Mucosa of rectum (tissue), 2 donors: ENCODE results near the gene SSNA1.
A peak's percentile ranks its signal among the peaks of the same experiment; 100 is the strongest.

Experiments used
- H3K27ac ChIP-seq, 2 donors: one replicate each; pipeline ENCODE4 v1.7.0; 2013; ENCODE audit warnings: inconsistent platforms in 2 of 2, low read depth in 2 of 2, low read length in 2 of 2
- H3K27me3 ChIP-seq, 2 donors: one replicate each; pipeline ENCODE4 v1.7.0; 2013; ENCODE audit warnings: low read length in 2 of 2; ENCODE audit not compliant: control insufficient read depth in 2 of 2, insufficient read depth in 2 of 2
- H3K36me3 ChIP-seq, 2 donors: one replicate each; pipeline ENCODE4 v1.7.0; 2013; ENCODE audit warnings: low read length in 2 of 2; ENCODE audit not compliant: control insufficient read depth in 2 of 2, insufficient read depth in 2 of 2
- H3K4me1 ChIP-seq, 2 donors: one replicate each; pipeline ENCODE4 v1.7.0; 2013; ENCODE audit warnings: low read length in 2 of 2, mild to moderate bottlenecking in 1 of 2; ENCODE audit not compliant: control insufficient read depth in 2 of 2, insufficient read depth in 2 of 2
- H3K4me3 ChIP-seq, 2 donors: one replicate each; pipeline ENCODE4 v1.7.0; 2013; ENCODE audit warnings: low read length in 2 of 2
- H3K9ac ChIP-seq, 2 donors: one replicate each; pipeline ENCODE4 v1.7.0; 2013; ENCODE audit warnings: low read length in 2 of 2, low read depth in 1 of 2, mild to moderate bottlenecking in 1 of 2
- H3K9me3 ChIP-seq, 2 donors: one replicate each; pipeline ENCODE4 v1.7.0; 2013; ENCODE audit warnings: low read length in 2 of 2; ENCODE audit not compliant: control insufficient read depth in 2 of 2
- donor health status: healthy.
- donor health status: Normal muscosa, but diverticular disease.

The SSNA1 gene

DNA sequence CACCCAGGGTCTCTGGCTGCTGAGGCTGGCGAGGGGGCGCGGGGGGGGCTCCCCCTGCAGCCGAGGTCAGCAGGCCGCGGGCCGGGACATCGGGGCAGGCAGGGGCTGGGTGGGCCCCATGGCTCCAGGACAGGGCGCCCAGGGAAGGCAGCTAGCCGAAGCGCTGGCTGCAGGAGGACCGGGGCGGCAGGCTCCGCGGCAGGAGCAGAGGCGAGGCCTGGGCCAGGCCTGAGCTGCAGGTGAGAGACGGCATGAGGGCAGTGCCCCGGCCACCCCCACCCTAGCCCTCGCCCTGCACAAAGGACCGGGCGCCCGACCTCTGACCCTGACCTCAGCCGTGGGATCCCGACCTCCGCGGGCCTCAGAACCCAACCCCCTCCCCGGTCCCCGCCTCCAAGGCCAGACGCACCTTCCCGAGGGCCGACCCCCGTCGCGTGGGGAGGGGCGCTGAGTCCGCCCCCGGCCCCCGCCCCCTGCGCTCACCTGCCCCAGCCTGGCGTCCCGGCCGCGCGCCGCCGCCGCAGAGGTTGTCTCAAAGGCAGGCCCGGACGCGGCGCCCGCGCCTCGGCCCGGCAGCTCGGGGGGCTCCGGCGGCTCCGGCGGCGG, 33.1 kb downstream of the SSNA1 start:
- H3K27me3 ChIP-seq = no peaks in the 10 kb centered on the region
- no peaks in the 10 kb centered on the region for H3K36me3 ChIP-seq
- peak overlapping the region in 1 of 2 donors; percentile 35 for H3K4me3 ChIP-seq

GRCh38 chr9:137222190-137223077, 34.0 kb downstream of the SSNA1 start, which contains the start of gene RNF208:
Gene RNF208 (minus strand): TSS chr9:137222240. CDS start chr9:137221212, 1,028 bp downstream.
- Histone ChIP-seq H3K9me3 (no peaks in the 10 kb centered on the region), H3K4me3 (peak within 1 kb of the TSS; percentile 63 to 81), H3K27me3 (no peaks in the 10 kb centered on the region), H3K9ac (peak within 1 kb of the TSS; percentile 65), H3K36me3 (no peaks in the 10 kb centered on the region), H3K4me1 (peaks cover 39 to 42% of the 10 kb centered on the region in 2 donors), H3K27ac (peak within 1 kb of the TSS; percentile 88 to 89)

More for the DNA sequence above, 33.1 kb downstream of the SSNA1 start:
- Histone ChIP-seq H3K9ac (peak overlapping the region in 1 of 2 donors; percentile 4), H3K4me1 (peaks cover 34 to 40% of the 10 kb centered on the region in 2 donors), H3K9me3 (no peaks in the 10 kb centered on the region), H3K27ac (no peak overlapping the region)

GRCh38 chr9:137223078-137223970, 34.8 kb downstream of the SSNA1 start:
- Histone ChIP-seq H3K27ac (peak overlapping the region; percentile 88 to 89), H3K9me3 (no peaks in the 10 kb centered on the region), H3K4me3 (peak overlapping the region; percentile 81 to 88), H3K36me3 (no peaks in the 10 kb centered on the region), H3K4me1 (peaks cover 32 to 35% of the 10 kb centered on the region in 2 donors), H3K27me3 (peaks cover 0 to 2% of the 10 kb centered on the region in 2 donors), H3K9ac (peak overlapping the region; percentile 87 to 93)

DNA sequence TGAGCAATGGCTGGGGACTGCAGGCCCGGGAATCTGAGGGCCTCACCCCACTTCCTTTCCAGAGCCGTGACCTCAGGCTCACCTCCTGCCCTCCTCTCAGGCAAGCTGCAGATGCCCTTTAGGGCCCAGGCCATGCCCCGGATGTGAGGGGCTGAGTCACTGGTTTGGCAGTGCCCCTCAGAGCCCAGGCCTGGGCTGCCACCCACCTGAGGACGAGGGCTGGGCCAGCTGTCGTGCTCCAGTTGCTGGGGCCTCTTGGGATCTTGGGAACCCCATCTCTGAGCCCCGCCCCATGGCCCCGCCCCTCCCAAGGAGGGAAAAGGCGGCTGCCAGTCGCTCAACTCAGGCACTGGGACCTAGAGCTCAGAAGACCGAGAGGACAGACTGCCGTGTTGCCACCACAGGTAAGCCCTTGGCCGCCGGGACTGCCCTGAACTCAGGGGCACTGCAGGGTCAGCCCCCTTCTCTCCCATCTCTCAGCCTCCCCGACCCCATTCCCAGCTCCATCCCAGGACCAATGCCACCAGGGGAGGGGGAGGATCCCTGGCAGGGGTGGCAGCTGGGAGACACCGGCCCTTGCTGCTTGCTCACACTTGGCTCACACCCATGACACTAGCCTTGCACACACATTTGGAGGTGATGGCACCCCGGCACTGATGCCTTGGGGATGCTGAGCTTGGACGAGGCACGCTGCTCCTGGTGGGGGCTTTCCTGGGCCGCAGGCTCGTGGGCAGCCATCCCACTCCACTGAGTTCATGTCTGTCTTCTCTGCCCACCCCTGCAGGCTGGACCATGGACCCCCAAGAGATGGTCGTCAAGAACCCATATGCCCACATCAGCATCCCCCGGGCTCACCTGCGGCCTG, 36.6 kb downstream of the SSNA1 start, which contains the start of gene CYSRT1:
Gene CYSRT1 (plus strand): TSS at position 345 of the 865 bp plus-strand sequence. CDS start 448 bp downstream, at position 793.
- Histone ChIP-seq H3K9ac (peak within 1 kb of the TSS; percentile 87 to 93), H3K36me3 (no peaks in the 10 kb centered on the region), H3K27ac (peak within 1 kb of the TSS in 1 of 2 donors; percentile 88), H3K27me3 (peaks cover 4 to 15% of the 10 kb centered on the region in 2 donors), H3K9me3 (no peaks in the 10 kb centered on the region), H3K4me3 (peak within 1 kb of the TSS; percentile 81 to 88), H3K4me1 (peaks cover 31 to 41% of the 10 kb centered on the region in 2 donors)

GRCh38 chr9:137225699-137226331, 37.3 kb downstream of the SSNA1 start:
- peaks cover 4 to 18% of the 10 kb centered on the region in 2 donors for H3K27me3 ChIP-seq
- peaks cover 31 to 45% of the 10 kb centered on the region in 2 donors for H3K4me1 ChIP-seq
- H3K4me3 ChIP-seq = no peak overlapping the region
- no peaks in the 10 kb centered on the region for H3K36me3 ChIP-seq
- H3K27ac ChIP-seq = no peak overlapping the region
- H3K9ac ChIP-seq = no peak overlapping the region
- H3K9me3 ChIP-seq = no peaks in the 10 kb centered on the region

DNA sequence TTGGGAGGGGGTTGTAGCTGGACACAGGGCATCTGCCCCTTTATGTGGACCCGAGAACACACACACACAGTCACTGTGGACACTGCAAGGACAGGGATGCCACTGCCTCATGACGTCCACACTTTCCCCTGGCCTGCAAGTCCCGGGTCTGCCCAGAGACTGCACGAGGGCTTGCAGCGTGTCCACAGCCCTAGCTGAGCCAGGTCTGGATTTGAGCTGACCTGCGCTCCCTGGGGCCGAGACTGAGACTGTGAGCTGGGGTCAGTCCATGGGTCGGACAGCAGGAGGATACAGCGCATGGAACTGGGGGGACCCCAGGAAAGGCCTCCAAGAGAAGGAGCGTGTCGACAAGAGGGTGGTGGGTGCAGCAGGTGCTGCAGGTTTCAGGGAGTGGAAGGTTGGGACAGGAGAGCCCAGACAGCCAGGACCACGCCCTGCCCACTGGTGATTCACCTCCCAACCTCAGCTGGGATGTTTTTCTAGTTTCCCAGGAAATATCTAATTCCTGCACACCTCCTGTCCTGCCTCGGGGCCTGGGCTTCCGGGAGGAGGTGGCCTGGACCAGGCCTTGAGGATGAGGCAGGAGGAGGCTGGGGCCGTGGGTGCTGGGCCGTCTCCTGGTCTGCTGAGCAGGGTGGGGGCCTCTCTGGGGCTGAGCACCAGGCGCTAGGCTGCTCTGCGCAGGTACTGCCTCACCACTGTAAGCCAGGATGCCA, 38.0 kb downstream of the SSNA1 start:
- no peak overlapping the region for H3K27ac ChIP-seq
- H3K4me1 ChIP-seq = peaks cover 29 to 45% of the 10 kb centered on the region in 2 donors
- H3K27me3 ChIP-seq = peaks cover 6 to 20% of the 10 kb centered on the region in 2 donors
- no peak overlapping the region for H3K4me3 ChIP-seq
- H3K9ac ChIP-seq = peak overlapping the region in 1 of 2 donors; percentile 4
- H3K9me3 ChIP-seq = no peaks in the 10 kb centered on the region
- H3K36me3 ChIP-seq = no peaks in the 10 kb centered on the region

DNA sequence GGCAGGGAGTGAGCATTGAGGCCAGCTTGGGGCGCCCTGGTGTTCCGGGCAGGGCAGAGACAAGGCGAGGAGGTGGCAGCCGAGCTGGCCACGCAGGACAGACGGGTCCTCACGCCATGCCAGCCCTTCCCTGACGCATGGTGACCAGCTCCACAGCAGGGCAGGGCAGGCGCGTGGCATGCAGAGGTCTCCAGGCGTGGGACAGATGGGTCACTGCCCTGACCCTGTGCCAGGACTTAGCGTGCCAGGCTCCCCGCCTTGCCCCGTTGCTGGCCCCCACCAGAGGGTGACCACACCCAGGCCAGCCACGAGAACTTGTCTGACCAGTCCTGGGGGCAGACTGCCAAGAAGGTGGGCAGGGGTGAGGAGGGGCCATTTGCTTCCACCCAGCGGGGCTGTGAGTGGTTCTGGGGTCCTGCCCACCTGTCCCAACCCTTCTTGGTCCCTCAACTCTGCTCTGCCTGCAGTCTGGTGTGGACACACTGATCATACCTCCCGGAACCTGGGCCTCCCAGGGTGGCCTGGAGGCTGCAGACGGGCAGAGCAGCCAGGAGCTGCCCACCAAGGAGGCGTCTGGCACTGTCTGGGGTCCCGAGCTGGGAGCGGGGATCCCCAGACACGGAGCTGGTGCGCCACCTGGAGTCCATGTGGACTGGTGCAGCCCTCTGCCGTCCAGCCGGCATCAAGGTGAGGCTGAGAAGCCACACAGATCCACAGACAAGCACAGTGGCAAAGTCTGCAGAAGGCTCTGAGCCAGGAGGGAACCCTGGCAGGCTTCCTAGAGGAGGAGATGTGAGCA, 38.8 kb downstream of the SSNA1 start, which contains the start of gene RNF224:
Gene RNF224 (plus strand): TSS at position 449 of the 799 bp plus-strand sequence. CDS start 834 bp downstream, outside the sequence.
- no peak within 1 kb of the TSS for H3K27ac ChIP-seq
- H3K36me3 ChIP-seq = no peaks in the 10 kb centered on the region
- H3K27me3 ChIP-seq = peaks cover 6 to 27% of the 10 kb centered on the region in 2 donors
- H3K4me1 ChIP-seq = peaks cover 32 to 48% of the 10 kb centered on the region in 2 donors
- H3K9me3 ChIP-seq = no peaks in the 10 kb centered on the region
- peak within 1 kb of the TSS in 1 of 2 donors; percentile 4 for H3K9ac ChIP-seq
- H3K4me3 ChIP-seq = peak within 1 kb of the TSS in 1 of 2 donors; percentile 0
